Trophoblast cell (in vitro differentiated cells and primary cell): ENCODE data around the gene SMOC2.

Experiments used
- DNase-seq, 2 donors: peaks; one replicate each; pipeline ENCODE4 v3.0.0-alpha.2; 2016
- H2AFZ ChIP-seq: 2 replicates; pipeline ENCODE4 v1.6.1; 2013; ENCODE audit warnings: low read length, moderate library complexity, mild to moderate bottlenecking; ENCODE audit not compliant: insufficient read depth, poor library complexity
- H2AK5ac ChIP-seq: 2 replicates; pipeline ENCODE4 v1.6.1; 2013; ENCODE audit warnings: mild to moderate bottlenecking, low read length
- H2BK120ac ChIP-seq: 2 replicates; pipeline ENCODE4 v1.6.1; 2013; ENCODE audit warnings: low read length, mild to moderate bottlenecking, moderate library complexity; ENCODE audit not compliant: insufficient read depth, poor library complexity
- H2BK12ac ChIP-seq: 2 replicates; pipeline ENCODE4 v1.6.1; 2013; ENCODE audit warnings: mild to moderate bottlenecking, low read length, moderate library complexity
- H2BK5ac ChIP-seq: 2 replicates; pipeline ENCODE4 v1.6.1; 2013; ENCODE audit warnings: low read length, low read depth, moderate library complexity, mild to moderate bottlenecking; ENCODE audit not compliant: poor library complexity
- H3K14ac ChIP-seq: 2 replicates; pipeline ENCODE4 v1.6.1; 2013; ENCODE audit warnings: mild to moderate bottlenecking, low read length
- H3K18ac ChIP-seq: 2 replicates; pipeline ENCODE4 v1.6.1; 2013; ENCODE audit warnings: mild to moderate bottlenecking, low read length
- H3K23ac ChIP-seq: 2 replicates; pipeline ENCODE4 v1.6.1; 2013; ENCODE audit warnings: low read length
- H3K27ac ChIP-seq: 2 replicates; pipeline ENCODE4 v1.5.1; 2013; ENCODE audit warnings: low read depth, mild to moderate bottlenecking, inconsistent platforms, low read length, moderate library complexity
- H3K27me3 ChIP-seq: 2 replicates; pipeline ENCODE4 v1.6.1; 2013; ENCODE audit warnings: inconsistent platforms, mild to moderate bottlenecking, low read length, moderate library complexity; ENCODE audit not compliant: insufficient read depth
- H3K36me3 ChIP-seq, 2 experiments: 1 replicate in 1 of 2; 2 replicates in 1 of 2; pipeline ENCODE4 v1.6.1; 2013; ENCODE audit warnings: low read length in 2 of 2, mild to moderate bottlenecking in 2 of 2, moderate library complexity in 1 of 2; ENCODE audit not compliant: insufficient read depth in 2 of 2, control insufficient read depth in 1 of 2
- H3K4ac ChIP-seq: 2 replicates; pipeline ENCODE4 v1.6.1; 2013; ENCODE audit warnings: low read depth, mild to moderate bottlenecking, low read length, moderate library complexity
- H3K4me1 ChIP-seq, 2 experiments: 1 replicate in 1 of 2; 2 replicates in 1 of 2; pipeline ENCODE4 v1.6.1; 2013; ENCODE audit warnings: low read length in 2 of 2, mild to moderate bottlenecking in 2 of 2, moderate library complexity in 1 of 2; ENCODE audit not compliant: insufficient read depth in 2 of 2, control insufficient read depth in 1 of 2
- H3K4me2 ChIP-seq: 2 replicates; pipeline ENCODE4 v1.6.1; 2013; ENCODE audit warnings: inconsistent platforms, mild to moderate bottlenecking, low read length, moderate library complexity
- H3K4me3 ChIP-seq: 2 replicates; pipeline ENCODE4 v1.5.1; 2013; ENCODE audit warnings: mild to moderate bottlenecking, low read depth, low read length, inconsistent platforms
- H3K79me1 ChIP-seq: one replicate; pipeline ENCODE4 v1.6.1; 2013; ENCODE audit warnings: low read length
- H3K79me2 ChIP-seq: 2 replicates; pipeline ENCODE4 v1.6.1; 2013; ENCODE audit warnings: low read length, mild to moderate bottlenecking; ENCODE audit not compliant: control insufficient read depth, insufficient read depth, poor library complexity
- H3K9ac ChIP-seq: 2 replicates; pipeline ENCODE4 v1.6.1; 2013; ENCODE audit warnings: mild to moderate bottlenecking, low read length
- H3K9me3 ChIP-seq: 2 replicates; pipeline ENCODE4 v1.6.1; 2013; ENCODE audit warnings: low read depth, mild to moderate bottlenecking, control low read depth, inconsistent platforms, low read length; ENCODE audit not compliant: insufficient read depth
- H4K12ac ChIP-seq: 2 replicates; pipeline ENCODE4 v1.6.1; 2013; ENCODE audit warnings: low read depth, mild to moderate bottlenecking, low read length, moderate library complexity
- H4K8ac ChIP-seq: 2 replicates; pipeline ENCODE4 v1.6.1; 2013; ENCODE audit warnings: low read depth, mild to moderate bottlenecking, low read length, moderate library complexity
- H4K91ac ChIP-seq: one replicate; pipeline ENCODE4 v1.6.1; 2013; ENCODE audit warnings: low read depth, mild to moderate bottlenecking, low read length, moderate library complexity
- whole genome bisulfite sequencing: extraction: QIAGEN DNeasy Blood & Tissue Kit; methylation state at CpG from one replicate; pipeline ENCODE4 v1.1.7; 2013; ENCODE audit warnings: missing lambda C conversion rate; ENCODE audit not compliant: insufficient read length, insufficient coverage; ENCODE audit errors: extremely low coverage; 5-methylcytosine and 5-hydroxymethylcytosine counted together

Gene SMOC2

GRCh38 chr6:168671028-168671862 lies 230.3 kb downstream of the SMOC2 start:
- no peak overlapping the region for H3K9ac ChIP-seq
- peak overlapping the region; percentile 76 for H2BK120ac ChIP-seq
- peaks cover 8% of the 10 kb centered on the region for H3K79me2 ChIP-seq
- H3K23ac ChIP-seq, result no peak overlapping the region
- H3K9me3 ChIP-seq, result no peaks in the 10 kb centered on the region
- H3K4me1 ChIP-seq, result peaks cover 37% of the 10 kb centered on the region in 2 experiments
- H3K18ac ChIP-seq, result peak overlapping the region; percentile 80
- H3K27ac ChIP-seq, result no peak overlapping the region
- peak overlapping the region; percentile 92 for H4K91ac ChIP-seq
- peak overlapping the region; percentile 79 for H2AK5ac ChIP-seq
- DNase-seq, result no peak
- H2BK5ac ChIP-seq, result peak overlapping the region; percentile 1
- H3K14ac ChIP-seq, result peak overlapping the region; percentile 77
- peak overlapping the region; percentile 58 for H4K8ac ChIP-seq
- no peaks in the 10 kb centered on the region for H3K36me3 ChIP-seq
- peak overlapping the region; percentile 31 for H3K4ac ChIP-seq
- no peak overlapping the region for H3K4me3 ChIP-seq
- no peak overlapping the region for H3K4me2 ChIP-seq
- no peak overlapping the region for H4K12ac ChIP-seq
- peaks cover 39% of the 10 kb centered on the region for H3K79me1 ChIP-seq
- H2AFZ ChIP-seq, result no peak overlapping the region
- no peaks in the 10 kb centered on the region for H3K27me3 ChIP-seq
- WGBS, result no CpG with 5 or more reads among the region's 19 CpGs
- H2BK12ac ChIP-seq, result peak overlapping the region; percentile 43

GRCh38 chr6:168671863-168672546 lies 231.0 kb downstream of the SMOC2 start:
- H3K4me1 ChIP-seq, result peaks cover 41% of the 10 kb centered on the region in 2 experiments
- peak overlapping the region; percentile 77 for H3K14ac ChIP-seq
- H4K91ac ChIP-seq, result peak overlapping the region; percentile 92
- H3K4me3 ChIP-seq, result no peak overlapping the region
- no peaks in the 10 kb centered on the region for H3K9me3 ChIP-seq
- no peaks in the 10 kb centered on the region for H3K36me3 ChIP-seq
- WGBS, result no CpG with 5 or more reads among the region's 10 CpGs
- no peak overlapping the region for H3K23ac ChIP-seq
- peak overlapping the region; percentile 79 for H2AK5ac ChIP-seq
- H2BK120ac ChIP-seq, result peak overlapping the region; percentile 76
- peaks cover 44% of the 10 kb centered on the region for H3K79me1 ChIP-seq
- H3K27me3 ChIP-seq, result no peaks in the 10 kb centered on the region
- peaks cover 13% of the 10 kb centered on the region for H3K79me2 ChIP-seq
- no peak overlapping the region for H3K9ac ChIP-seq
- H4K8ac ChIP-seq, result peak overlapping the region; percentile 58
- no peak for DNase-seq
- peak overlapping the region; percentile 20 for H2BK12ac ChIP-seq
- peak overlapping the region; percentile 80 for H3K18ac ChIP-seq
- H3K4me2 ChIP-seq, result no peak overlapping the region
- H2AFZ ChIP-seq, result no peak overlapping the region
- peak overlapping the region; percentile 1 for H2BK5ac ChIP-seq
- no peak overlapping the region for H3K27ac ChIP-seq
- no peak overlapping the region for H4K12ac ChIP-seq
- peak overlapping the region; percentile 31 for H3K4ac ChIP-seq

- Histone ChIP-seq H2BK5ac (peak overlapping the region; percentile 92), H4K8ac (no peak overlapping the region), H4K12ac (no peak overlapping the region), H2AFZ (no peak overlapping the region), H3K27ac (no peak overlapping the region), H3K14ac (peak overlapping the region; percentile 47), H2BK12ac (peak overlapping the region; percentile 99), H2AK5ac (peak overlapping the region; percentile 50), H3K4me1 (peaks cover 33 to 35% of the 10 kb centered on the region in 2 experiments), H3K9me3 (no peaks in the 10 kb centered on the region), H3K4ac (no peak overlapping the region), H3K4me3 (no peak overlapping the region), H3K4me2 (no peak overlapping the region), H3K36me3 (no peaks in the 10 kb centered on the region), H3K79me2 (peaks cover 12% of the 10 kb centered on the region), H3K27me3 (no peaks in the 10 kb centered on the region), H3K79me1 (peaks cover 49% of the 10 kb centered on the region), H3K9ac (no peak overlapping the region), H4K91ac (peak overlapping the region; percentile 99), H2BK120ac (peak overlapping the region; percentile 97), H3K23ac (no peak overlapping the region), H3K18ac (peak overlapping the region; percentile 52)
- WGBS, result no CpG with 5 or more reads among the region's 7 CpGs
- no peak for DNase-seq
These were observed 233.6 kb downstream of the SMOC2 start for GRCh38 chr6:168674595-168674994.

GRCh38 chr6:168675375-168675774 lies 234.4 kb downstream of the SMOC2 start:
- H3K9me3 ChIP-seq, result no peaks in the 10 kb centered on the region
- H2BK12ac ChIP-seq, result peak overlapping the region; percentile 99
- H3K27ac ChIP-seq, result no peak overlapping the region
- H2BK5ac ChIP-seq, result peak overlapping the region; percentile 92
- no peak for DNase-seq
- peak overlapping the region; percentile 98 for H2AK5ac ChIP-seq
- peak overlapping the region; percentile 93 for H3K14ac ChIP-seq
- H2AFZ ChIP-seq, result no peak overlapping the region
- peak overlapping the region; percentile 96 for H3K18ac ChIP-seq
- no peak overlapping the region for H3K23ac ChIP-seq
- peak overlapping the region; percentile 99 for H4K91ac ChIP-seq
- H3K4me3 ChIP-seq, result no peak overlapping the region
- no CpG with 5 or more reads among the region's 11 CpGs for WGBS
- no peaks in the 10 kb centered on the region for H3K27me3 ChIP-seq
- no peak overlapping the region for H4K12ac ChIP-seq
- peak overlapping the region; percentile 97 for H2BK120ac ChIP-seq
- H3K4me2 ChIP-seq, result no peak overlapping the region
- H3K79me2 ChIP-seq, result peaks cover 12% of the 10 kb centered on the region
- peaks cover 48% of the 10 kb centered on the region for H3K79me1 ChIP-seq
- peak overlapping the region; percentile 84 for H3K4ac ChIP-seq
- no peak overlapping the region for H3K9ac ChIP-seq
- H3K4me1 ChIP-seq, result peaks cover 32 to 33% of the 10 kb centered on the region in 2 experiments
- H3K36me3 ChIP-seq, result no peaks in the 10 kb centered on the region
- H4K8ac ChIP-seq, result peak overlapping the region; percentile 91
